Endothelial cell of umbilical vein (primary cell): ENCODE measurements around the gene PRDM1.

Experiments
- CTCF ChIP-seq, 2 donors: IDR thresholded peaks; 1 replicate in 1 of 2; 2 replicates in 1 of 2; pipeline ENCODE4 v1.5.1; 2011; ENCODE audit warnings: low read length in 2 of 2, mild to moderate bottlenecking in 2 of 2, moderate library complexity in 2 of 2, control low read depth in 1 of 2, inconsistent platforms in 1 of 2, low read depth in 1 of 2; ENCODE audit not compliant: insufficient read depth in 1 of 2; ENCODE audit errors: extremely low read depth in 1 of 2
- EZH2 ChIP-seq: IDR thresholded peaks from 2 replicates; pipeline ENCODE4 v1.6.1; 2012; ENCODE audit warnings: borderline replicate concordance, low read depth, mild to moderate bottlenecking, moderate library complexity, low read length, inconsistent platforms; ENCODE audit not compliant: severe bottlenecking
- GATA2 ChIP-seq: IDR thresholded peaks from 2 replicates; pipeline ENCODE4 v1.7.0; 2011; ENCODE audit warnings: low read depth, mild to moderate bottlenecking, moderate library complexity, mixed read lengths, low read length; ENCODE audit not compliant: insufficient read length, insufficient read depth
- JUN ChIP-seq: IDR thresholded peaks from 2 replicates; pipeline ENCODE4 v1.6.1; 2011; ENCODE audit warnings: borderline replicate concordance, low read depth; ENCODE audit not compliant: insufficient read length, insufficient read depth
- MAX ChIP-seq: IDR thresholded peaks from 2 replicates; pipeline ENCODE4 v1.6.1; 2011; ENCODE audit not compliant: insufficient read depth, insufficient read length

DNA sequence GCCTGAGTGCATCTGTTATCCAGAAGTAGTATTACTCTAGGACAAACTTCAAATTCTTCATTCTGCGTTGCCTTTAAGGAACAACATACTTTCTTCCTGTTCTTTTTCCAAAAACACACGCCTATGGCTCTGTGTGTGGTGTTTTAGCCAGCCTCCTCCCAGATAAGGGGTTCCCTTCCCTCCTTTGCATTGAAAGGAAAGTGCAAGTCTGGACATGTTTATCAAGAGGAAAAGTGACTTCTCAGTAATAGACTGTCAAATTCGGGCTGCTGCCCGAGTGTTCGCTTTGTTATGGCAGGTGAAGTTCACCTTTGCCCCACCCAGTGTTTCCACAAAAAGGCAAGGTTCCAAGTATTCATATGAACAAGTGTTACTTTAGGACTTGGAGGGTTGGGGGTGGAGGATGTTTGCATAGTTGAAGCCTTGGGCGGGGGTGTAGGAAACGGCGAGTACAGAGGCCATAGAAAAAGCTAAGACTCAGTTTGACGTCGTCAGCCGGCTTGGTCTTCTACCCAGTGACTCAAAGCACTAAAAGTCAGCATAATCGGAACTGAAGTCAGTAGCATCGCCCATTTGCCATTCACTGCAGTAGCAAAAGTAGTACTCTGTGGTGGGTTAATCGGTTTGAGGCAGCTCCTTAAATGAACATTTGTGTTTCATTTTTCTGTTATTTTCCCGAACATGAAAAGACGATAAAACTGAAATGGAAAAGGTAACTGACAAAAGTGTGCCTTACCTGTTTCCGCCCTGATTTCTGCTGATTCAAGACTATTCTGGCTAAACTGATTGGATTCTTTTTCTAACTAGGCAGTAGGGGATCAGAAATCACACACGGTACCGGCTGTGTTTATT is 12.5 kb downstream of the PRDM1 start:
- TF ChIP-seq MAX (no peak), CTCF (IDR thresholded peaks at IDR 0.05; ENCODE audit: extremely low read depth in 1 of 2, insufficient read depth in 1 of 2, low read depth in 1 of 2, low read length in 2 of 2) (no peak), EZH2 (no peak), JUN (no peak), GATA2 (no peak)
